Measurements from ENCODE around the gene GPC6. TPM values are rescaled to one million over a fixed set of nuclear protein-coding genes. Genes with fewer than 3 reads are reported as not detected.
"Not testable (repeated sequence)": the region's sequence is repeated elsewhere in the genome, so short reads cannot be mapped to it uniquely, and the experiment has no call there.

Gene GPC6
- total RNA-seq, 1 donor from 2014 or later: not detected

DNA sequence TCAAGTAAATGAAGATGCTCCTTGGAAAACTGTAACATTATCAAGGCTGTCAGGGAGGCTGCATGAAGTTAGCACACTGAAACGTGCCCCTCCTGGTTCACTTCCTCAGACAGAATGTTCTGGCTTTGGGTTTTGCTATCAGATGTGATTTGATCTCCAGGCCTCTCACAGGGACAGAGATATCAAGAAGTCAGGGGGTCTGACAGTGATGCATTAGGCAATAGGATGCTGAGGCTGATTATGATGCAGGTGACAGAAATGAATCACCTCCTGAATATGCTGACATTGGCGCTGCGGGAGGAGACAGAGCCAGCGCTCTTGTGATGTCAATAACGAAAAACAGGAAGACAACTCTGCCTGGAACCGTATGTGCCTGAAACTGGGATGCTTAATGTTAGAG lies 974.4 kb downstream of the GPC6 start:
- Mint-ChIP-seq H3K4me1 (no peaks in the 10 kb centered on the region), H3K9me3 (no peaks in the 10 kb centered on the region), H3K27me3 (peaks cover 6% of the 10 kb centered on the region), H3K27ac (no peak overlapping the region), H3K36me3 (ENCODE audit: low read depth) (no peaks in the 10 kb centered on the region), H3K4me3 (no peak overlapping the region)
- ATAC-seq (ENCODE audit: low read depth) (no peak), DNase-seq (no peak)
- no peak for TF ChIP-seq CTCF (IDR thresholded peaks at IDR 0.05)
- ChIA-PET POLR2A (no interaction called here), CTCF (no interaction called here)
- intact Hi-C loops (cut with micrococcal nuclease): no loop called here

DNA sequence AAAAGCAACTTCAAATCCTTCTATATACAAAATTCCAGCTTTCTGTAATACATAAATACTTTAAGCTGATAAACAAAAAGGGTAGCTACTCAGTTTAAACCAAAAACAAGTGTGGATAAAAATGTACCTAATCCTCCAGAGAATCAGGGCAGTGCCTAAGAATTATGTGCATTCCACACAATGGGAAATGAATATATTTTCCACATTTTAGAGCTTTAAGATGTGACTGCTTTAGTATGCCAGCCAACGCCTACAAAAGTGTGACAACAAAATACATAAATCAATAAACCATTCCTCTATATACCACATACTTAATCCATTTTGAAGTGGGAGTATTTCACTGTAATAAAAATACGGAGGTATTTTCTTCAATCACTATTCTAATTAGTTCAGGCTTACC lies 977.6 kb downstream of the GPC6 start:
- intact Hi-C loops (cut with micrococcal nuclease): no loop called here
- CTCF ChIA-PET: no interaction called here
- no peak overlapping the region for H3K4me3 Mint-ChIP-seq
- no peaks in the 10 kb centered on the region for H3K4me1 Mint-ChIP-seq
- no peaks in the 10 kb centered on the region for H3K36me3 Mint-ChIP-seq (ENCODE audit: low read depth)
- POLR2A ChIA-PET: no interaction called here
- H3K27me3 Mint-ChIP-seq: no peaks in the 10 kb centered on the region
- TF ChIP-seq CTCF (IDR thresholded peaks at IDR 0.05): no peak
- no peak overlapping the region for H3K27ac Mint-ChIP-seq
- no peak for ATAC-seq (ENCODE audit: low read depth)
- no peak for DNase-seq
- H3K9me3 Mint-ChIP-seq: no peaks in the 10 kb centered on the region

DNA sequence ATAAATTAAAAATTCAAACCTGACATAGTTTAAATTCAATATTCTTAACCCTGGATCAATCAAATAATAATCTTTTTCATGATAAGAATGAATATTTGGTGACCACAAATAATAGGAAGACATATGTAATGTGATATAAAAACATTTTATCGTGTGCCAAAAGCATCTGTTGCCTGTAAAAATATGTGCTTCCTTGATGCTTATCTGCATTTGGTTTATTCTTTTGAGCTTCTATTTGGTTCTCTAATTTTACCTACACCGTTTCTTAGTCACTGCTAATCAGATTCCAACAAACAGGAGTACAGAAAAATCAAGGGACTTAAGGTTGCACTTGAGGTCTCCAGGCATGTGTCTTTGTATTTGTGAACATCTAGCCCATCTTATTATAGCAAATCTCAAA lies 978.3 kb downstream of the GPC6 start:
- Mint-ChIP-seq H3K4me3 (no peak overlapping the region), H3K9me3 (no peaks in the 10 kb centered on the region), H3K27me3 (no peaks in the 10 kb centered on the region), H3K36me3 (ENCODE audit: low read depth) (no peaks in the 10 kb centered on the region), H3K4me1 (no peaks in the 10 kb centered on the region), H3K27ac (no peak overlapping the region)
- POLR2A ChIA-PET: no interaction called here
- TF ChIP-seq CTCF (IDR thresholded peaks at IDR 0.05): no peak
- no peak for DNase-seq
- no peak for ATAC-seq (ENCODE audit: low read depth)
- CTCF ChIA-PET: no interaction called here
- intact Hi-C loops (cut with micrococcal nuclease): no loop called here

DNA sequence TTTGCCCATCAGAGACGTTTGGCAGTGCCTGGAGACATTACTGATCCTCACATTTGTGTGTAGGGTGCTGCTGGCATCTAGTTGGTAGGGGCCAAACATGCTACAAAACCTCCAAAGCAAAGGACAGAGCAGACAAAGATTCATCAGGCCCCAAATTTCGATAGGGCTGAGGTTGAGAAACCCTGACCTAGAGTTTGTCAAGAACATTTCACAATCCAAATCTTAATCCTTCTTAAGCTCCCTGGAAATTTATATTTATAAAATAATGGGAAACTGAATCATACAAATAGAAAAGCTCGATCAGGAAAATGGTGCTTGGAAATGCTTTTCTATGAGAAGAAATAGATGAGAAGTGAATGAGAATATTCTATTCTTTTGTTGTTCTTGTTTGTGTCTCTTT lies 979.3 kb downstream of the GPC6 start:
- ChIA-PET POLR2A (no interaction called here), CTCF (no interaction called here)
- no peaks in the 10 kb centered on the region for H3K36me3 Mint-ChIP-seq (ENCODE audit: low read depth)
- H3K9me3 Mint-ChIP-seq: no peaks in the 10 kb centered on the region
- intact Hi-C loops (cut with micrococcal nuclease): no loop called here
- no peaks in the 10 kb centered on the region for H3K4me1 Mint-ChIP-seq
- ATAC-seq (ENCODE audit: low read depth) (no peak), DNase-seq (no peak)
- no peak overlapping the region for H3K4me3 Mint-ChIP-seq
- no peaks in the 10 kb centered on the region for H3K27me3 Mint-ChIP-seq
- no peak overlapping the region for H3K27ac Mint-ChIP-seq
- TF ChIP-seq CTCF (IDR thresholded peaks at IDR 0.05): no peak

DNA sequence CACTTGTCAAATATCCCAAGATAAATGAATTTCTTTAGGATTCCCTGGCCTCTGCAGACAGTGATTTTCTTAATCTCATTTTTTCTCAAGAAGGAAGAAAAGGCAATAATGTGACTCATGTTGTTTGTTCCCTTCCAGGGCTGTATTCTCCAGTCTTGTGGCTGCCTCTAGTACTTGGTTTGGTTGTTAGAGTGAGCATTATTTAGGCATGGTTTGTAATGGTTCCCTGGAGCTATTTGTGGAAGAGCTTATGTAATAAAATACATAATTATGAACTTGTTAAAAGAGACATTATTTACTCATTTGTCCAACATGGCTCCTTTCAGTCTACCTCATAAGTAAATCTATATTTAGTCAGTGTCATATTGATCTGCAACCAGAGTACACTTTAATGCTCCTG lies 982.5 kb downstream of the GPC6 start:
- no peaks in the 10 kb centered on the region for H3K4me1 Mint-ChIP-seq
- no peak overlapping the region for H3K4me3 Mint-ChIP-seq
- H3K27me3 Mint-ChIP-seq: no peaks in the 10 kb centered on the region
- H3K9me3 Mint-ChIP-seq: no peaks in the 10 kb centered on the region
- no peak overlapping the region for H3K27ac Mint-ChIP-seq
- intact Hi-C loops (cut with micrococcal nuclease): no loop called here
- DNase-seq: no peak
- H3K36me3 Mint-ChIP-seq (ENCODE audit: low read depth): no peaks in the 10 kb centered on the region
- no peak for TF ChIP-seq CTCF (IDR thresholded peaks at IDR 0.05)
- no peak for ATAC-seq (ENCODE audit: low read depth)
- POLR2A ChIA-PET: no interaction called here
- CTCF ChIA-PET: no interaction called here

DNA sequence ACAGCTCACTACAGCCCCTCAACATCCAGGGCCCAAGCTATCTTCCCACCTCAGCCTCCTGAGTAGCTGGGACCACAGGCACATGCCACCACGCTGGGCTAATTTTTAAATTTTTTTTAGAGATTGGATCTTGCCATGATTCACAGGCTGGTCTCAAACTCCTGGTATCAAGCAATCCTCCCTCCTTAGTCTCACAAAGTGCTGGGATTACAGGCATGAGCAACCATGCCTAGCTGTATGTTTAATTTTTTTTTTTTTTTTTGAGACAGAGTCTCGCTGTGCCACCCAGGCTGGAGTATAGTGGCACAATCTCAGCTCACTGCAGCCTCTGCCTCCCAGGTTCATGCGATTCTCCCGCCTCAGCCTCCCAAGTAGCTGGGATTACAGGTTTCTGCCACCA lies 983.3 kb downstream of the GPC6 start:
- H3K27me3 Mint-ChIP-seq; H3K4me3 Mint-ChIP-seq; POLR2A ChIA-PET; H3K27ac Mint-ChIP-seq; CTCF ChIA-PET; DNase-seq; H3K36me3 Mint-ChIP-seq (ENCODE audit: low read depth); ATAC-seq (ENCODE audit: low read depth); intact Hi-C loops (cut with micrococcal nuclease); H3K9me3 Mint-ChIP-seq; H3K4me1 Mint-ChIP-seq: not testable (repeated sequence)
